AG10803 (cell line): Measurements from ENCODE around the gene KCNN2.

ENCODE experiments used
- DNase-seq: peaks from one replicate; pipeline ENCODE4 v3.0.0; 2010; ENCODE audit warnings: low read depth
- H3K4me3 ChIP-seq: 2 replicates; pipeline ENCODE4 v1.5.1; 2011; ENCODE audit warnings: mild to moderate bottlenecking, low read length, control low read depth
- CTCF ChIP-seq: conservative IDR thresholded peaks from 2 replicates; pipeline ENCODE4 v1.5.1; 2011; ENCODE audit warnings: mild to moderate bottlenecking, low read length, control low read depth, inconsistent platforms

The KCNN2 gene

GRCh38 chr5:114393159-114393558, 31.3 kb downstream of the KCNN2 start:
- no peak overlapping the region for H3K4me3 ChIP-seq
- no peak for TF ChIP-seq CTCF
- DNase-seq, result no peak

- no peak for TF ChIP-seq CTCF
- no peak for DNase-seq
- H3K4me3 ChIP-seq, result no peak overlapping the region
Measured at GRCh38 chr5:114402206-114402605, 40.3 kb downstream of the KCNN2 start.

- no peak for TF ChIP-seq CTCF
- no peak overlapping the region for H3K4me3 ChIP-seq
- DNase-seq, result no peak
Measured at GRCh38 chr5:114407783-114408182, 45.9 kb downstream of the KCNN2 start.

GRCh38 chr5:114408847-114409246, 47.0 kb downstream of the KCNN2 start:
- no peak for TF ChIP-seq CTCF
- no peak for DNase-seq
- no peak overlapping the region for H3K4me3 ChIP-seq

GRCh38 chr5:114411380-114411931, 49.6 kb downstream of the KCNN2 start:
- DNase-seq, result no peak
- TF ChIP-seq CTCF, result no peak
- no peak overlapping the region for H3K4me3 ChIP-seq

GRCh38 chr5:114412510-114413171, 50.8 kb downstream of the KCNN2 start:
- DNase-seq, result peak; percentile 67
- H3K4me3 ChIP-seq, result no peak overlapping the region
- no peak for TF ChIP-seq CTCF

GRCh38 chr5:114415760-114416159, 53.9 kb downstream of the KCNN2 start:
- TF ChIP-seq CTCF, result no peak
- no peak for DNase-seq
- H3K4me3 ChIP-seq, result no peak overlapping the region
